GM04504 (cell line): ENCODE measurements around the gene CBLN3.

ENCODE experiments used
- DNase-seq: peaks from one replicate; pipeline ENCODE4 v3.0.0-alpha.2; 2012; ENCODE audit warnings: low read depth

CBLN3 gene

GRCh38 chr14:24381363-24382063 lies 48.0 kb downstream of the CBLN3 start:
- no peak for DNase-seq

DNA sequence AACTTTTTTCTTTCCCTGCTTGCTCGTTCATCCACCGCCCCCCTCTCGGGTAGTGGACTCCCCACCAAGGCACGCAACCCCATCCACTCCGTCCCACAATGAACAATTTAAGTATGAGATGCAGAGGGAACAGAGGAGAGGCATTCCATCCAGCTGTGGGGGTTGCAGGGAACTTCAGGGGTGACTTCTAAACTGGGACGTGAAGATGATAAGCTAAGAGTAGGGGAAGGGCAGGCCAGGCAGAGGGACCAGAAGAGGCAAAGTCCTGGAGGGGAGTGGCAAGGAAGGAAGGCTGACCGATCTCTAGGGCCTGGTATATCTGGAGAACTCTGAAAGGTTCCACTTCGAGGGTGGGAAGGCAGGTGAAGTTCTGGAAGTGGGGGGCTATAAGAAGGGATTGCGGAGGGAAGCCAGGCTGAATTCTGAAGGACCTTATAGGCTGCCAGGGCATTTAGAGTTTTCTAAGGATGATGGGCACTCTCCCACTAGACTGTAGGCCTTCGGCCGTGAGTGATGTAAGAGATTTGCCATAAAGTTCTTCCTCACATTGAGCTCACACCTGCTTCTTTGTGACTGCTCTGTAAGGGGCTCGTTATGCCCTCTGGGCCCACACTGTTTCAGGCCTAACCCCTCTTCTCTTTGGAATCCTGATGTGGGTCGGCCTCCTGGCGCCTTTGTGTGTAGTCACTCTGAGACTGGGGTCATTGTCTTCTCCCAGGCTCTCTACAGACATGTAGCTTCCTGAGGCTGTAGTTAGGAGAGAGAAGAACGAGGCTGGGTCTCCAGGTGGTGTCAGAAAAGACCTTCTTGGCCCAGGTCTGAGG lies 49.3 kb downstream of the CBLN3 start:
- no peak for DNase-seq

GRCh38 chr14:24378981-24379906 lies 50.2 kb downstream of the CBLN3 start:
- no peak for DNase-seq

DNA sequence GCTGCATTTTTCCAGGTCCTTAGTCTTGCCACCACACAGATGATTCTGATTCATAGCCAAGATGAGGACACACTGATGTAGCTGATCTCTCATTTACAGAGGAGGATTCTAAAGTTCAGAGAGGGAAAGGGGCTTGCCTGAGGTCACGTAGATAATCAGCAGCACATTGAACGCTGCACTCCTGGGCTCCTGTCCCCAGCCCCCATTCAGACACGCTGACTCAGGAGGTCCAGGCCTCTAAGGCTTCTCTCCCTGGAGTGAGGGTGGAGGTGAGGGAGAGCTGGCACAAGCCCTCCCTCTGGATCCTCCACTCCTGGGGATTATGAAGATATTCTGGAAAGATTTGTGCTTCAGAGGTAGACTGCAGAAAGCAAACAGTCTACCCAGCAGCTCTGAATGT lies 51.1 kb downstream of the CBLN3 start:
- no peak for DNase-seq

DNA sequence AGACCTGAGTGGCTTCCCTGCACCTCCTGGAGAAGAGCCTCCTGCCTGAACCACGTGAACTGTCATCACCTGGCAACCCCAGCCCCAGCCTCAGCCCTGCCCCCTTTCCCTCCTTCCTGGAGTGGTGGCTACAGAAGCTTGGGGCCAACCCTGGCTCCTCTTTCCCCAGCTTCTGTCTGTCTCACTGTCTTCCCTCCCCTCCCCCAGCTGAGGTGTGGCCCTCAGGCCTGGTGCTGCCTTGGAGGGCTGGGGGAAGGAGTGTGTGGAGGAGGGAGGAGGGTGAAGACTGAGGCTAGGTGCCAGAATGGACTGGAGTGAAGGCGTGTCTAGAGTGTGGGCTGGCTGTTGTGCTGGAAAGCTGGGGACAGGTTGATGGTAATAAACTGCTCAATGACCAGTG lies 51.8 kb downstream of the CBLN3 start:
- no peak for DNase-seq

- no peak for DNase-seq
Measured at GRCh38 chr14:24377126-24377525, 52.3 kb downstream of the CBLN3 start.
